ENCODE measurements around the gene GBX1. TPM values are rescaled to one million over a fixed set of nuclear protein-coding genes. Genes with fewer than 3 reads are reported as not detected.

Gene GBX1
- total RNA-seq, 1 experiment from 2014 or later: not detected

DNA sequence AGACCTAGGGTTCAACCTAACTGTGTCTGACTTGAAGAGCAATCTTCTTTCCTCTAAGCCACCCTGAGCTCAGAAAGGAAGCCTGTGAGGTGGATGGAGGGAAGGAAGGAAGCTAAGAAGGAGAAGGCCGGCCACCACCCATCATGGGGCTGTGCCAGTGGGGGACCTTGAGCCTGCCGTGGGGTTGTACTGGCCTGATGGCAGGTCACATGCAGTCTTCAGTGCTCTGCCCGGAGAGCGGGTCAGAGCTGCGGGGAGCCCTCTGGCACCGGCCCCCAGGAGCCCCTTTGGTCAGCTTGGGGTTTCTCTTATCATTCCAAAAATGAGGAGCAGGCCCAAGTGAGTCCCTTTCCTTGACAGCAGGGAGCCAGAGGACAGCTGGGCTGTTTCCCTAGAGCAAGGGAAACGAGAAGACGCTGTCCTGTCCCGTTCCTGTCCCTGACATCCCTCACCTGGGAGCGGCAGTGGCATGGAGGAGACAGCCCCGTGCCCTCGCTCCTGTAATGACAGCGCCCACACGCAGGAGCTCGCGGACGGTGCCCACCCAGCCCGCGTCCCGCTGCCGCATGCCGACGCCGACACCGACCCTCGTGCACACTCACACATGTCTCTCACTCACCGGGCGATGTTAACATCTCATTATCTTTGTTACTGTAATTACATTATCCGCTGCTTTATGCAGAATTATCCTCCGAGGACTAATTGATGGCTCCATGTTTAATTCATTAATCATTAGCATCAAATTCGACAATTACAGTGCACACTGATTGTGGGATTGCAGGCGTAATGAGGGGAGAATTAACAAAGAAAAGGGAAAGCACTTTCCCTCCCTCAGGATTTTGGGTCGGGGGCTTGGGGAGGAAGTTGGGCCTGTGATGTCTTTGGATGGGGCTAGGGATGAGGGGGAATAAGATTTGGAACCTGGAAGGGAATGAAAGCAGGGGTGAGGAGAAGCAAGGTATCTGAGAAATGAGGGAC is 31.3 kb downstream of the GBX1 start:
- Histone ChIP-seq H3K14ac (ENCODE audit: insufficient read depth, low read length) (no peak overlapping the region), H3K23me2 (ENCODE audit: insufficient read length, low read depth, low read length, poor library complexity, severe bottlenecking) (no peaks in the 10 kb centered on the region), H2AFZ (ENCODE audit: low read length) (no peak overlapping the region), H3T11ph (ENCODE audit: low read length) (no peak overlapping the region), H2BK12ac (ENCODE audit: insufficient read length, low read depth, low read length) (no peak overlapping the region), H3K79me1 (ENCODE audit: insufficient read depth, low read depth, low read length, poor library complexity, severe bottlenecking) (no peaks in the 10 kb centered on the region), H3K4me2 (ENCODE audit: insufficient read depth, insufficient read length, low read length) (no peak overlapping the region), H3K9ac (ENCODE audit: extremely low read depth, insufficient read length, low read length) (no peak overlapping the region), H3K4me1 (ENCODE audit: insufficient read depth, low read length) (no peaks in the 10 kb centered on the region; the same call in 1 of the 2 replicates), H3K4ac (ENCODE audit: low read depth, low read length) (no peak overlapping the region), H4K8ac (replicated peaks; ENCODE audit: insufficient read length, low read depth, low read length) (no peak overlapping the region), H3K79me2 (ENCODE audit: insufficient read depth, low read length) (no peaks in the 10 kb centered on the region), H4K5ac (ENCODE audit: insufficient read length, low read depth, low read length) (no peak overlapping the region), H2BK20ac (ENCODE audit: low read depth, low read length, poor library complexity, severe bottlenecking) (no peak overlapping the region), H2BK120ac (ENCODE audit: low read depth, low read length, poor library complexity, severe bottlenecking) (no peak overlapping the region), H3K18ac (ENCODE audit: insufficient read length, low read depth, low read length) (no peak overlapping the region), H2BK5ac (ENCODE audit: insufficient read length, low read length) (no peak overlapping the region), H4K91ac (ENCODE audit: insufficient read length, low read depth, low read length) (no peak overlapping the region), H3K27me3 (ENCODE audit: insufficient read depth, low read length) (no peaks in the 10 kb centered on the region), H3K23ac (ENCODE audit: insufficient read length, low read depth, low read length) (no peak overlapping the region), H3K27ac (ENCODE audit: insufficient read length, low read depth, low read length) (no peak overlapping the region), H2BK15ac (ENCODE audit: low read depth, low read length) (no peak overlapping the region), H4K20me1 (ENCODE audit: control insufficient read depth, insufficient read depth, insufficient read length) (no peaks in the 10 kb centered on the region), H3K9me3 (ENCODE audit: control insufficient read depth, low read depth, low read length) (no peaks in the 10 kb centered on the region), H2AK5ac (ENCODE audit: insufficient read length, low read length) (no peak overlapping the region), H3K56ac (ENCODE audit: insufficient read length, low read depth, low read length) (no peak overlapping the region)
- no peaks in the 10 kb centered on the region; a peak in 2 of 5 replicates for H3K9me3 Mint-ChIP-seq
- peaks cover 10 to 52% (median 17%) of the 10 kb centered on the region in 3 experiments; a peak in 6 of 7 replicates for H3K36me3 Mint-ChIP-seq (ENCODE audit: insufficient read depth in 1 of 3, low read depth in 3 of 3)
- H3K27ac Mint-ChIP-seq: peak overlapping the region in 1 of 3 experiments; percentile 84; a peak in 1 of 7 replicates
- no peak overlapping the region; a peak in 1 of 5 replicates for H3K4me3 Mint-ChIP-seq
- no peak for DNase-seq
- no CpG with 5 or more reads among the region's 33 CpGs for WGBS (ENCODE audit: extremely low coverage, insufficient read length, low lambda C conversion rate)
- TF ChIP-seq, protein P1, sequence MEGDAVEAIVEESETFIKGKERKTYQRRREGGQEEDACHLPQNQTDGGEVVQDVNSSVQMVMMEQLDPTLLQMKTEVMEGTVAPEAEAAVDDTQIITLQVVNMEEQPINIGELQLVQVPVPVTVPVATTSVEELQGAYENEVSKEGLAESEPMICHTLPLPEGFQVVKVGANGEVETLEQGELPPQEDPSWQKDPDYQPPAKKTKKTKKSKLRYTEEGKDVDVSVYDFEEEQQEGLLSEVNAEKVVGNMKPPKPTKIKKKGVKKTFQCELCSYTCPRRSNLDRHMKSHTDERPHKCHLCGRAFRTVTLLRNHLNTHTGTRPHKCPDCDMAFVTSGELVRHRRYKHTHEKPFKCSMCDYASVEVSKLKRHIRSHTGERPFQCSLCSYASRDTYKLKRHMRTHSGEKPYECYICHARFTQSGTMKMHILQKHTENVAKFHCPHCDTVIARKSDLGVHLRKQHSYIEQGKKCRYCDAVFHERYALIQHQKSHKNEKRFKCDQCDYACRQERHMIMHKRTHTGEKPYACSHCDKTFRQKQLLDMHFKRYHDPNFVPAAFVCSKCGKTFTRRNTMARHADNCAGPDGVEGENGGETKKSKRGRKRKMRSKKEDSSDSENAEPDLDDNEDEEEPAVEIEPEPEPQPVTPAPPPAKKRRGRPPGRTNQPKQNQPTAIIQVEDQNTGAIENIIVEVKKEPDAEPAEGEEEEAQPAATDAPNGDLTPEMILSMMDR (conservative IDR thresholded peaks at IDR 0.05): no peak
- peaks cover 16 to 26% of the 10 kb centered on the region in 2 experiments for H3K4me1 Mint-ChIP-seq
- no peaks in the 10 kb centered on the region; the same call in 1 of the 2 replicates for H3K27me3 Mint-ChIP-seq (ENCODE audit: low read depth)
